COLO668 (cell line): ENCODE measurements around the gene GABRG3.
A peak's percentile ranks its signal among the peaks of the same experiment; 100 is the strongest.

Experiments
- DNase-seq: peaks from one replicate; lab custom pipeline; 2025; ENCODE audit not compliant: unreplicated experiment; lab: John Stamatoyannopoulos, UW

The GABRG3 gene

DNA sequence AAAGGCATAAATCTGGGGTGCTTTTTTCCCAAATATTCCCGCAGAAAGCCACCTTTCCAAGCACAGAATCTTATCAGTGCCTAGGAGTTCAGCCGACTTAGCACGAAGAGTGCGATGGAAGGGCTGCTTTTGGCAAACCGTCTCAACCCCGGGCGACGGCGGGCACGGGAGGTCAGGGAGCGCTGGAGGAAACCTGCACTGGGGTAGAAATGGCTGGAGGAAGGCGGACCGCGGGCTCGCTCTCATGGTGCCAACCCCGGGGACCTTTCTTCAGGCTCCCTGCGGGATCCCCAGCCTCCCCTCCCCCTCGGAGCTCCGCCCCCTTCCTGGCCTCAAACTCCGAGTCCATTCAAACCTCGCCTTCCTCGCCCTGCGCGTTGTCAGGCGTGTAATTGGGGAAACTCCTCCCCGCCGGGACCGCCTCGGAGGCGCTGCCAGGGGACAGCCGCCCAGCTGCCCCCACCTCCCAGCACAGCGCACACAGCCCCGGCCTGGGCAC is at the start of gene GABRG3:
GABRG3 (plus strand) TSS at position 470 of the 499 bp plus-strand sequence.
- DNase-seq = peak; percentile 40

DNA sequence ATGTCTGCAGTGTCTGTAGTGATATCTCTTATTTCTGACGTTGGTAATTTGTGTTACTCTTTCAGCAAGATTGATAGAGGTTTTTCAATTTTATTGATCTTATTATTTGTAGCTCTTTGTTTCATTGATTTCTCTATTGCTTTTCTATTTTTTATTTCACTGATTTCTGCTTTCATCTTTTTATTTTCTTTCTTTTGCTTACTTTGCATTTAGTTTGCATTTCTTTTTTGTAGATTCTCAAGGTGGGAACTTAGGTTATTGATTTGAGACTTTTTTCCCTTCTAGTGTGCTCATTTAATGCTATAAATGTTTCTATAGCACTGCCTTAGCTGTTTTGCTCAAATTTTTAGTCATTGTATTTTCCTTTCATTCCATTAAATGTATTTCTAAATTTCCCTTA is 49.5 kb upstream of the GABRG3 start:
- no peak for DNase-seq

DNA sequence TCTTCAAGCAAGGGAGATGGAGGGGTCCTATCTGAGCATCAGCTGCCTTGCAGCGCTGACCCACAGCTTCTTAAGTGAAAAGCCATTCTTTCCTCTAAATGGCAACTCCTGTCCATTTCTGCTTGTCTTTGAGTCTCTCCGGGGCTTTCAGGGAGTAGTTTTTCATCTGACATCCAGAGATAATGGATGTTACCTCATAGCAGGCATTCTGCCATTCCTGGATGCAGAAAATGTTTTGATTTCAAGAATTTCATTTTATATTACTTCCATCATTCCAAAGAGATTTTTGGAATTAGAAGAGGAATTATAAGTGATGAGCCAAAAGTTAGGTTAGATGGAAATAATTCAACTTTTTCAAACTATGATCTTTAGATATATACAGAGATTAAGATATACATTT is 44.9 kb upstream of the GABRG3 start:
- DNase-seq = no peak

DNA sequence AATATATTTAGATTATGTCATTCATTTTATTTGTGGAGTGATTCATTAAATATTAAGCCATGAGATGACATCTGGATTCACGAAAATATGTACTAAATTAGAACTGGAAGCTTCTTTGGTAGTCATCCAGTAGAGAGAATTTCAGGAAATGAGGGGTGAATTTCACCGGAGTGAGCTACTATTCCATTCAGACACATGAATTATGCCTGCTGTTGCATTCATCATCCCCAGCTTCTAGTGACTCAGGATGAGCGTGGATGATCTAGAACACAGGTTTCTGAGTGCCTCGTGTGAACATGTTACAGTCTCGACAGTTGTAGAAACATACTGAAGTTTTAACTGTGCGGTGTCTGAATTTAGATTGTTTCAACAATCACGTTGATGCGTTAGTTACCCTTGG is 42.9 kb upstream of the GABRG3 start:
- DNase-seq = no peak

DNA sequence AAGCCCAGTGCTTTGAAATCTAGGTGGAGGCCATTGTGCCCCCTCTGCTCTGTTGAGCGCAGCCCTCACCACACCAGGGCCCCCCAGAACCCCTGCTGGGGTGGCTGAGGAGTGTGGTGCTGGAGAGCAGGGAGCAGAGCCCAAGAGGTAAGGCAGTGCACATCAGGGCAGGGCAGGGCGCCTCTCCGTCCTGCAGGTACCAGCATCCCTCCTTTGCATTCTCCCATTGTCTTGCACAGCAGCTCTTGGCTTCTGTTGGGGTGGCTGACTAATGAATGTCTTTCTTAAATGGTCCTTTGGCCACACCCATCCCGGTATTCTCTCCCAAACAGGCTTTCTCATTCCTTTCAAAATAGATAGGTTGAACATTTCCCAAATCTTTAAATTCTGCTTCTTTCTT is 41.4 kb upstream of the GABRG3 start:
- DNase-seq = no peak

DNA sequence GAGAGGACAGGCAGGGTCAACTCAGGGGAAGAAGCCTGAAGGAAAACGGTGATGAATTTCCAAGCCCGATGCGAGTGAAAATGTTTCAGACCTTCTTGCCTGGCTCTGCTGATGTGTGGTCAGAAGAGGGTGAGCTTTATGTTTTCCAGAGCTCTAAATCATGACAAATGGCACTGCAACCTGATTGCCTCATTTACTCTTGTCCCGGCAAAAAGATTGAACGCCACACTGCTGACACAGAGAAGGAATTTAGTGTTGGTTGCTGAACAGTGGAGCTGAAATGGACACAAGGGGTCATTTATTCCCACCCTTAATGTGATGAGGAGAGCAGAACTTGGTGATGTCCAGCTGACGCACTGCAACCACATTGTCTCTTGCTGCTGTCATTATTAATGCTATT is 36.1 kb upstream of the GABRG3 start:
- no peak for DNase-seq

DNA sequence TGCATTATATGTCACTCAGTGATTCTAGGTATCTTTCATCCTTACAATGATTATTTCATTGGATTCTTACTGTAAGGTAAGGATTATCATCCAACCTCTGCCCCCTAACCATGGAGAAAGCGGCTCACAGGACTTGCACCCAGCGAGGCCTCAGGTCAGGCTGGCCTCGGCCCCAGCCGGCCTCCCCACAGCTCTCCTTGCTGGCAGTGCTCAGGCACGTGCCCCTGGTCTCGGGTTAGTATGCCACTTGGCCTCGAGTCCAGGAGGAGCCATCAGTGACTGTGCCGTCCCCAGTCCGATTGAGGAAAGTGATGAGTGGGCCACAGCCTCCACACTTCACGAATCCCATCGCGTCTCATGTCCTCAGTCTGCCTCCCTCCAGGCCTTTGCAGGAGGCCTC is 35.7 kb upstream of the GABRG3 start:
- DNase-seq = no peak

DNA sequence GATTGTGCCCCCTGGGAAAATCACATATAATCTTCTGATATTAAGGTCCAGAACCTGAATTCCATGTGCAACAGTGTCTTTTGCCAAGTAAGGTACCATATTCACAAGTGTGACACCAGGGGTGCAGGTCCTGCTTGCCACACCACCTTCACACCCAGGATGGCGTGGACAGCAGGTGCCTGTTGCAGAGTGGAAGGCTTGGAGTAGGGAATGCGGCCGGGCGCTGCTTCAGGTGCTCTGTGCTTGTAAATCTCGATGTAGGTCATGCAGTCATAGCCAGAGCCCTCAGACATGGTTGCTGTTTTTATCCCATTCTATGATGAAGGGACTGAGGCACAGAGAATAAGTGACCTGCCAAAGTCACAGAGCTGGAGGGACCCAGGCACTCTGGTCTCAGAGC is 34.5 kb upstream of the GABRG3 start:
- no peak for DNase-seq

DNA sequence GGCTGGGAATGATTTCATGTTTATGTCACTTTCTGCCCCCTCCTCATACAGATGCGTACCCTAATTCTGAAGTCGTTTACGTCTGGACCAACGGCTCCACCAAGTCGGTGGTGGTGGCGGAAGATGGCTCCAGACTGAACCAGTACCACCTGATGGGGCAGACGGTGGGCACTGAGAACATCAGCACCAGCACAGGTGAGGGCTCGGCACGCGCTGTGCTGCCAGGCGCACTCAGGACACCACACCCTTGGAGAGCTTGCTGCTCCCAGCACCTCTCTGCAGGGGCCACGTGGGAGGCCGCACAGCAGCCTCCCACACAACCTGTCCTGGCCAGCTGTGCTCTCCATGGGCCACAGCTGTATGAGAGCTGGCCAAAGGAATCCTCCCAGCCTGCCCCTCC is 33.8 kb upstream of the GABRG3 start:
- no peak for DNase-seq

DNA sequence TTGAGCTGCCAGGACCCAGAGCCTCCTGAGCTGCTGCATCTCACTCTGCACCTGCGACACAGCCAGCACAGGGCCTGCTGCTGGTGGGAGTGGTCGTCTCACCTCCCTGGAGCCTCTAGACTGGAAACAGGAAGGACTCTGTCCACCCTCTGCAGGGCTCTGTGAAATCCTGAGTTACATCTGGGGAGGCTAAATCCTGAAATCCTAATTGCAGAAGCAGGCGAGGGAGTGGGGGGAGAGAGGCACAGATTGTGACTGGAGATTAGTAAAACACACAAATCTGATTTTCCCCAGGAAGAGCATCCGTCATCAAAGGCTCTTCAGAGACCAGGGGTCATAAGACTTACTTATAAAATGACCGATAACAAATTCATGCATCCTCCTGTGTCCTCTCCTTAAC is 31.6 kb upstream of the GABRG3 start:
- DNase-seq = no peak

DNA sequence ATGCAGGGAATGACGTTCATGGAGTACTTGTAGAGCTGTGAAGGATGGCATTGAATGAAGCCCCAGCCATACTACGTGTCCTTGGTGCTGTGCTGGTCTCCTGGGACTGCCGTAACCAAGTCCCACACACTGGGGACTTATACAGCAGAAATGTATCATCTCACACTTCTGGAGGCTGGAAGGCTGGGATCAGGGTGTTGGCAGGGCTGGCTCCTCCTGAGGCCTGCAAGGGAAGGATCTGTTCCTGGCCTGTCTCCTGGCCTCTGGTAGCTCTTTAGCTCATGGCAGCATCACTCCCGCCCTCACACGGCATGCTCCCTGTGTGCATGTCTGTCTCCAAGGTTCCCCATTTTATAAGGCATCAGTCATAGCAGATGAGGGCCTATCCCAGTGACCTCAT is 29.5 kb upstream of the GABRG3 start:
- no peak for DNase-seq

DNA sequence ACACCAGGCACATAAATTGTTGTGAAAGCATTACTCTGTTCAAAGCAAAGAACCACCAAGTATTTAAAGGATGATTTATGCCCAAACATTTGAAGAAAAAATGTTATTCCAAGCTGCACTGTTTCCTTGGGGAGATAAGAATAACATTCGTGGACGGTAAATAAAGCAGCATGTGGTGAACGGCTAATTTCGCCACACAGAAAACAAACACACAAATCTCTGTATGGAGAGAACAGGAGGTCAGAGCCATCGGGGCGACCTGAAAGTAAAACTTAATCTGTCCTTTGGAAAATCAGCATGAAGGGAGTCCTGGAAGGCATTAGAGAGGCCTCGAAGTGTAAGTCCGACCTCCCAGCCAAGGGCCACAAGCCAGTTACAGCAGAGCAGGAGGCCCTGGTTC is 27.1 kb upstream of the GABRG3 start:
- no peak for DNase-seq

DNA sequence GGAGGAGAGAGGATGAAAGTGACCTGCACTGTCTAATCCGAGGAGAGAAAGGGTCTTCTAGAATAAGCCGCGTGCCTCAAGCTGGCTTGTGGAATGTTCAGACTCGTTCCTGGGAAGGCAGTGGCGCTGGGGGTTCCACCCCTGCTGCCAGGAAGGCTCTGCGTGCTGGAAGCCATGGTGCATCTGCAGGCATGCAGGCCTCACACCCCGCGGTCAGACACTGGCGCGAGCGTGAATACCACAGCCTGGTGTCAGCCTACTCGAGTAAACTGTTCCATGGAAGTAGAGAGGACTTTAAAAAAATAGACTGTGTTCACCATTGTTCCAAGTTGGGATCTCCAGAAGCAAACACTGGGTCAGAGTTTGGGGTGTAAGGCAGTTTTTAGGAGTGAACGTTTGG is 25.9 kb upstream of the GABRG3 start:
- DNase-seq = no peak

DNA sequence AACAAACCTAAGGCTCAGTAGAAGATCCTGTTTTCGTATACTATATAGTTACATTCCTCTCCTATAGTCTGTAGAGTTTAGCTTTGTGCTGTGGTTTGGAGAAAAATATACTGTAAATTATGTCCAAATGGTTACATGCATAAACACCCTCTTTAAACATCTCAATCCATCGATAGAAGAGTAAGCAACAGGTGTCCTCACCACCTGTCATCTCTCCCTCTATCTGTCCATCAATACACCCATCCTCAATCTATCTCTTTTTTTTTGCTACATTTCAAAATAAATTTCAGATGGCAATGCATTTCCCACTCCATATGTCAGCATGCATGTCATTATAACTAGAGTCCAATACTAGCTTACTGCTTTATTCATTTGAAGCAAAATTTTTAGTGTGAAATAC is 21.0 kb upstream of the GABRG3 start:
- no peak for DNase-seq

DNA sequence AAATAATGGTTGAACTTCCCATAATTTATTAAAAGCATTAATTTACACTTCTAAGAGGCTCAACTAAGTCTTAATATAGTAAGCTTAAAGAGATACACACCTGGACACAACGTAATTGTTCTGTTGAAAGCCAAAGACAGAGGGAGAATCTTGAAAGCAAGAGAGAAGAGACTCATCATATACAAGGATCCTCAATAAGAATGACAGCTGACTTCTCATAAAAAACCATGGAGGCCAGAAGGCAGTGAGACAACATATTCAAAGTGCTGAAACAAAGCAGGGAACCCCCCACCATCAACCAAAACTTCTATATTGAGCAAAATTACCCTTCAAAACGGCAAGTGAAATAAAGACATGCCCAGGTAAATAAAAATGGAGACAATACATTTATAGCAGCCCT is 16.6 kb upstream of the GABRG3 start:
- no peak for DNase-seq

DNA sequence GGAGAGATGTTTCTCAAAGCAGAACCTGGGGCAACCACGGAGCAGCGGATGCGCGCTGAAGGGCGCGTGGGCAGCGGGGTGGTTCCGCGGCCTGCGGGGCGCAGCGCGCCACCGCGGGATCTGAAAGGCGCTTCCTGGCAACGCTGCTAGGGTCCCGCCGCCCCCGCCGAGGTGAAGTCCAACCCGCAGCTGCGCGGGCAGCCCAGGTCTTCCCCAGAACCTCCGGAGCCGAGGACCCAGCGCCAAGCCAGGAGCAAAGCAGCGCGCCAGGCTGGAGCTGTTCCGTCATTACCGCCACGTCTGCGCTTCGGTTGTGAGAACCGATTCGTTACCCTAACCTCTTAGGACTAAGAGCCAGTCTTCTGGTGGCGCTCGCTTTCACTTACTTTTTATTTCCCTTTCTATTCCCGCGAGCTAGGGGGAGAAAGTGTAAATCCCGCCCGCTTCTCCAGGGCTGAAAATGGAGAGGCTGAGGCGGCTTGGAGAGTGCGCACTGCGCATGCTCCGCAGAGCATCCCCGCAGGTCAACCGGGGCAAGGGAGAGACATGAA is 3.2 kb upstream of the GABRG3 start:
- no peak for DNase-seq

DNA sequence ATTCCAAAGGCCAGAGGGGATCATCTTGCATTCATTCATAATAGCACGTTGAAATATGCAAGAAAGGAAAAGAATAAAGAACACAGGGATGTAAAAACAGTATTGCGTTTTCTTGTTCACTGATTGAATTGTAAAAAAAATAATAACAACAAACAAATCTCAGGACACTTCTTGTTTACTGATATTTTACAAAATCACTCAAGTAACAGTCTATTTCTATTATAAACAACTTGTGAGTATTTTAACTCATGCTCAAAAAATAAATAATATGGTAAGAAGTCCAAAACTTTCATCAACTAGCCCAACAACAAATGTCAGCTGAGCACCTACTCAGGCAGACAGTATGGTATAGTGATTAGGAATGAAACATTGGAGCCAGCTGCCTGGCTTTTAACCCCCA is 2.2 kb upstream of the GABRG3 start:
- DNase-seq = no peak

DNA sequence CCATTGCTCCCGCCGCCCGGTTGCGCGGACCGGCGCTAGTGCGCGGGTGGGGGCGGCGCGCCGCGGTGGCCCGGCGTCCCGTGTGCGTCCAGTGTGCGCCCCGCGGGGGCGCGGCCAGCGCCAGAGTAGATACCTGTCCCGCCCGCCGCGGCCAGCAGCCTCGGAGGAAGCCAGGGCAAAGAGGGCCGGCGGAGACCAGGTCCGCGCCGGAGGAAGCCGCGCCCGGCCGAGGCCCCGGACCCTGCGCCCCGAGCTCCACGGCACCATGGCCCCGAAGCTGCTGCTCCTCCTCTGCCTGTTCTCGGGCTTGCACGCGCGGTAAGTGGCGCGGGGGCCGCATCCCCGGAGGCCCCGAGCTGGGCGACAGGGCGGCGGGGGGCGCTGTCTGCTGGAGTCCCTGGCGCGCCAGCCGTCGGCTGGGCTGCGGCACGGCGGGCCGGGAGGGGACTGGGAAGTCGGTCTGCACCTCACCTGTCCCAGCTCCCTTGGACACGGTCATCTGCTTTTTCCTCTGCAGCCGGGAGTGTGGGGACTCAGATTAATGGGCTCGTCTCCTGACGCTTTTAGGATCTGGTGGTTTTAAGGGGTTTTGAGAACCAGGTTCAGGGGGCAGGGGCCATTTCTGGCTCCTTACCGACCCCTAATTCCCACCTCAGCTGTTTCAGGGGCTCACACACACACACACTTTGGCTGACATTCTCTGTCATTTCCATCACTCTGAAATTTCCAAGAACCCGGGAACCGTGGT is 464 bp downstream of the GABRG3 start:
- DNase-seq = peak; percentile 64

DNA sequence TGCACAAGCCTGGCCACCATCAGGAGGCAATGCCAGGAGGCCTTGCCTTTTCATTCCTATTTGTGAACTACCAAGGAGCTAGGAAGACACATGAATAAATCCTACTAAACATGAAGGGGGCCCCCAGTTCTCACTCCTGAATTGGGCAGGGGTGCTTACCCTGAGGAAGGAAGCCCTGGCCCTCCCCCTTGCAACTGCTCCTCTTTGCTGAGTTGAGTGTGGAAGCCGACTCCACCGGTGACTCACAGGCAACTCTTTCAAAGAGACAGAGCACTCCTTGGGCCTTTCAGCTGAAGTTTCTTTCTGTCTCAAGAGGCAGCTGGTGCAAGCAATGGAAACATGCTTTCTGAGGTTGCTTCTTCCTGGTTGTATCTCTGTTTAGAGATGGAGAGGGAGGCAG is 1.7 kb downstream of the GABRG3 start:
- no peak for DNase-seq

DNA sequence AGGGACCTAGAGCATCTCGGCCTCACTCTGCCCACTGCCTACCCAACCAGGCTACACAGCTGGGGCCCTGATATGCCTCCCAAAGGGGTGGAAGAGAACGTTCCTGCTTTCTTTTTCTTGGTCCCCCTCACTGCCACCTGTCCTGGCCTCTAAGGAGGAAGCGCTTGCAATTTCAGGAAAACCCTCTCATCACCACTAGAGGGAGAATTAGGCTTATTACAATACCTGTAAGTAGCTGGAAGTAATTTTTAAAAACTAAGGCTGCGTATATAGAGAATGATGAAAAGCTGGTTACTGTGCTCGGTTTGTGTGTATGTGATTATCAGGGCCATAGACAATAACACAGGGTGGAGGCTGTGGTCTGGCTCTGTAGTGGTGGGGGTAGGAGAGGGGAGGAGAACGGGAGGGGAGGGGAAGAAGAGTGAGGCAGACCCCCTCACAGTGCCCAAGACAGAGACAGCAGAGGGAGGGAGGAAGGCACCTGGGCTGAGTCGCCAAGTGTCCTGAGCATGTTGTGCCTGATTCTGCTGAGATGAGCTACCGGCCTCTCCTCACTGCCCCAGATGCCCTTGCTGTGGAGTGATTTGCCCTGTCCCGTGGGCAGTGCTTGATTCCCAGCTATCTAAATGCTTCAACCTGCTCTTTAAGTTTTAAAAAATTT is 3.3 kb downstream of the GABRG3 start:
- DNase-seq = peak; percentile 10

DNA sequence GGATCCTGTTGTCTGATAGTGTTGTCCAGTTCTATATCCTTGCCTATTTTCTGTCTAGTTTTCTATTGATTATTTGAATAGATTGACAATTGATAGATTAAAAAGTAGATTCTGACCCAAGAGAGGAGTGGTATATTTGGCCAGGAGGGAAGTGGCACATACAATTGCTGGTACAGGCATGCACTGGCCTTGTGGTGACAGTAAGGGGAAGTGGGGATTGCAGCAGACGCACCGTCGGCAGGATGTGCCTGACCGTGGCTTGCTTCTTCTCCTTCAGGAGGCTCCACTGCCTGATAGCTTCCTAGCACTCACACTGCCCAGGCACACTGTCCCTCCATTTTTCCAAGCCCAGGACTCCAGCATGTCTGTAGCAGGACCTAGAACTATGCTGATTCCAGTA is 10.5 kb downstream of the GABRG3 start:
- no peak for DNase-seq

DNA sequence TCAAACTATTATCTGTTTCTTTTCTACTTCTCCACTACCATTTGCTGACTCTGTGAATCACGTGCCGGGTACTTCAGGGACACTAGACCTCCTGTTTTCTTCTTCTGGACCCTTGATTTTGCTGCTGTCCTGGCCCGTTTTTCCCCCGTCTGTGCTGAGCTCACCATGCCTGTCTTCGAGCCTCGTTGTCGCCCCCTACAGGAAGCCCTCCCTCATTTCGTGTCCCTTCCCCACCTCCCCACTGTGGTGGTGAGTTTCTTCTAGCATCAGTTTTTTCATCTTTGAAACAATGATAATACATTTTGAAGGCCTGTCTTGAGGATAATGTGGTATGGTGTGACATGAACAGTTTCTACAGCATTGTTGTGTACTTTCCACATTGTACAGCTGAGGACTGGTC is 12.8 kb downstream of the GABRG3 start:
- no peak for DNase-seq
